ENCODE measurements around the gene PIP5K1B.

The PIP5K1B gene

DNA sequence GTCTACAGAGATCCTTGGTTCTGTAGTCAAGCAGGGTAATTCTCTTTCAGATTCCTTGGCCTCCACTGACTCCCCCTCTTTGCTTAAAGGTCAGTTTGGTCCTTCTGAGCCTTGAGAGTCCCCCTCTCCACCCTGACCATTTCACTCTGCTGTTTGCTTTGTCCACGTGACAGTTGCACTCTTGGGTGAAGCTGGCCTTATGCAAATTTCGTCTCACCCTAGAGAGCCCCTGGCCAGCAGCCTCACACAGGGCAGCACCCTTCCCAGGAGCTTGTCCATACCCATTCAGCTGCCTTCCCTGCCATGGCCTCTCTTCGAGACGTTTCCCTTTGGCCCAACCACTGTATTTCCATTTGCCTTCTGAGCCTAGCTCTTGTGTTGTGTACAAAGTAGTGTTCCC is 245.1 kb downstream of the PIP5K1B start:
- H3K9ac ChIP-seq (ENCODE audit: low read depth, low read length) = no peak overlapping the region
- H3K27me3 ChIP-seq (ENCODE audit: insufficient read depth, low read length, poor library complexity) = no peaks in the 10 kb centered on the region
- no peak overlapping the region for H3K27ac ChIP-seq (ENCODE audit: low read length)
- H3K4me1 ChIP-seq (ENCODE audit: insufficient read depth, low read length) = no peaks in the 10 kb centered on the region
- H4K20me1 ChIP-seq (ENCODE audit: insufficient read depth, low read length) = no peaks in the 10 kb centered on the region
- H3K9me3 ChIP-seq (ENCODE audit: insufficient read depth, low read length, severe bottlenecking) = no peaks in the 10 kb centered on the region
- no peak for TF ChIP-seq EZH2 (IDR thresholded peaks at IDR 0.05; ENCODE audit: borderline replicate concordance, low read depth, low read length, severe bottlenecking)
- TF ChIP-seq, protein P1, sequence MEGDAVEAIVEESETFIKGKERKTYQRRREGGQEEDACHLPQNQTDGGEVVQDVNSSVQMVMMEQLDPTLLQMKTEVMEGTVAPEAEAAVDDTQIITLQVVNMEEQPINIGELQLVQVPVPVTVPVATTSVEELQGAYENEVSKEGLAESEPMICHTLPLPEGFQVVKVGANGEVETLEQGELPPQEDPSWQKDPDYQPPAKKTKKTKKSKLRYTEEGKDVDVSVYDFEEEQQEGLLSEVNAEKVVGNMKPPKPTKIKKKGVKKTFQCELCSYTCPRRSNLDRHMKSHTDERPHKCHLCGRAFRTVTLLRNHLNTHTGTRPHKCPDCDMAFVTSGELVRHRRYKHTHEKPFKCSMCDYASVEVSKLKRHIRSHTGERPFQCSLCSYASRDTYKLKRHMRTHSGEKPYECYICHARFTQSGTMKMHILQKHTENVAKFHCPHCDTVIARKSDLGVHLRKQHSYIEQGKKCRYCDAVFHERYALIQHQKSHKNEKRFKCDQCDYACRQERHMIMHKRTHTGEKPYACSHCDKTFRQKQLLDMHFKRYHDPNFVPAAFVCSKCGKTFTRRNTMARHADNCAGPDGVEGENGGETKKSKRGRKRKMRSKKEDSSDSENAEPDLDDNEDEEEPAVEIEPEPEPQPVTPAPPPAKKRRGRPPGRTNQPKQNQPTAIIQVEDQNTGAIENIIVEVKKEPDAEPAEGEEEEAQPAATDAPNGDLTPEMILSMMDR (IDR thresholded peaks at IDR 0.05; ENCODE audit: borderline replicate concordance, extremely low read depth, low read length, poor library complexity, severe bottlenecking) = no peak
- H2AFZ ChIP-seq (ENCODE audit: low read depth, low read length) = no peak overlapping the region
- no peaks in the 10 kb centered on the region for H3K79me2 ChIP-seq (ENCODE audit: insufficient read depth, low read length)
- no peaks in the 10 kb centered on the region for H3K36me3 ChIP-seq (ENCODE audit: insufficient read depth, low read length)
- DNase-seq (no peak), ATAC-seq (ENCODE audit: insufficient read depth, low read depth) (no peak)
- H3K4me3 ChIP-seq (ENCODE audit: low read depth in 1 of 2, low read length in 2 of 2) = no peak overlapping the region
- no peak overlapping the region for H3K4me2 ChIP-seq (ENCODE audit: insufficient read depth, low read length)

DNA sequence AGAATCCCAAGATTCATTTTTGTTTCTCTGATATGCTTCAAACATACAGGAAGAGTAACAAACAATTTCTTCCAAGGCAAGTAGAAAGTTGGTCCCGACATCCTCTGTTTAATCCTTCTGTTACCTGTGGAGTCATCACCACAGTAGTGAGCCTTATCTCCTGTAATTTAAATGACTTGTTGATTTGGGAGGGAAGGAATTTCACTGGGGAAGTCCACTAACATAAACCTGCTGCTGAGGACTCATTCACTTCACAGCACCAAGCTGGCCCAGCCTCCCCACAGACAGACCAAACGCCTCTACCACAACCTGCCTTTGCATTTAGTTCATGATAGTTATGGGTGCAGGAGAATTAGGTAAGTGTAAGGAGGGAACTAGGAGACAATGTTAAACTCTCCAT is 245.6 kb downstream of the PIP5K1B start:
- H4K20me1 ChIP-seq (ENCODE audit: insufficient read depth, low read length) = no peaks in the 10 kb centered on the region
- no peaks in the 10 kb centered on the region for H3K36me3 ChIP-seq (ENCODE audit: insufficient read depth, low read length)
- H3K4me1 ChIP-seq (ENCODE audit: insufficient read depth, low read length) = no peaks in the 10 kb centered on the region
- no peak overlapping the region for H3K4me2 ChIP-seq (ENCODE audit: insufficient read depth, low read length)
- H3K9ac ChIP-seq (ENCODE audit: low read depth, low read length) = no peak overlapping the region
- TF ChIP-seq EZH2 (IDR thresholded peaks at IDR 0.05; ENCODE audit: borderline replicate concordance, low read depth, low read length, severe bottlenecking) = no peak
- TF ChIP-seq, protein P1 (IDR thresholded peaks at IDR 0.05; ENCODE audit: borderline replicate concordance, extremely low read depth, low read length, poor library complexity, severe bottlenecking) = no peak
- no peaks in the 10 kb centered on the region for H3K9me3 ChIP-seq (ENCODE audit: insufficient read depth, low read length, severe bottlenecking)
- DNase-seq = no peak
- H2AFZ ChIP-seq (ENCODE audit: low read depth, low read length) = no peak overlapping the region
- no peak overlapping the region for H3K27ac ChIP-seq (ENCODE audit: low read length)
- no peaks in the 10 kb centered on the region for H3K27me3 ChIP-seq (ENCODE audit: insufficient read depth, low read length, poor library complexity)
- ATAC-seq (ENCODE audit: insufficient read depth, low read depth) = no peak
- no peaks in the 10 kb centered on the region for H3K79me2 ChIP-seq (ENCODE audit: insufficient read depth, low read length)
- no peak overlapping the region for H3K4me3 ChIP-seq (ENCODE audit: low read depth in 1 of 2, low read length in 2 of 2)

DNA sequence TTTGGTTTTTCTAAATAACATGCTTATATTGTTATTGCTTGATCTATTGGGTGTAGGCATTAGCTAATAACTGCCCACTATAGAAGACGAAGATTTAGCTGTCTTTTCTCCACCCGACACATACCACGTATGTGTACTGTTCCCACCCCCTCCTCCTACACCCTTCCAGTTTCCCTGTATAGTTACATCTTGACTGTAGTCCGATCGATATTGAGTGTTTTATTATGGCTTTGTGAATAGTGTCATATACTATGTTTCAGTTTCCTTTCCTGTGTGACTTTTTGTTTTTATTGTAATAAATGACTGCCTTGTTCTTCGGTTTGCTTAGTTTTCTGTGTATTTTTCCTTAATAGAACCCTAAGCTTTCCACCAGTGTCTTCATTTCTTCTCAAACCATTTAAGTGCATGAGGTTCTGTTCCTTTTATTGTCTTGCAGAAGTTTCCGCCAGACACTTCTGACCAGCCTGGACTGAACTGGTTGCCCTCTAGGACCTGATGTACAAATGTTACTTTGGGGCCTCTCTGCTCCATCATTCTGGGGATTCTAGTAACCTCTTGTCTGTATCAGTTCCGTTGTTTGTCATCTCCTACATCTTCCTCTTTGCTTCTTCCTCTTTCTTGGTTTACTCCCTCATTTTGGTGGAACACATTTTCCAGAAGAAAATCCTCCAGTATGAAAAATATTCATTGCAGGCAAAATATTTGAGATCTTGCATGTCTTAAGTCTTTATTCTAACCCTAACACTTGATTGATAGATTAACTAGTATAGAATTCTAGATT is 247.0 kb downstream of the PIP5K1B start:
- no peak overlapping the region for H2AFZ ChIP-seq (ENCODE audit: low read depth, low read length)
- ATAC-seq (ENCODE audit: insufficient read depth, low read depth) = no peak
- H3K4me1 ChIP-seq (ENCODE audit: insufficient read depth, low read length) = no peaks in the 10 kb centered on the region
- no peaks in the 10 kb centered on the region for H4K20me1 ChIP-seq (ENCODE audit: insufficient read depth, low read length)
- DNase-seq = no peak
- no peak for TF ChIP-seq EZH2 (IDR thresholded peaks at IDR 0.05; ENCODE audit: borderline replicate concordance, low read depth, low read length, severe bottlenecking)
- TF ChIP-seq, protein P1 (IDR thresholded peaks at IDR 0.05; ENCODE audit: borderline replicate concordance, extremely low read depth, low read length, poor library complexity, severe bottlenecking) = no peak
- no peaks in the 10 kb centered on the region for H3K79me2 ChIP-seq (ENCODE audit: insufficient read depth, low read length)
- H3K4me3 ChIP-seq (ENCODE audit: low read depth in 1 of 2, low read length in 2 of 2) = no peak overlapping the region
- no peaks in the 10 kb centered on the region for H3K9me3 ChIP-seq (ENCODE audit: insufficient read depth, low read length, severe bottlenecking)
- no peaks in the 10 kb centered on the region for H3K27me3 ChIP-seq (ENCODE audit: insufficient read depth, low read length, poor library complexity)
- H3K36me3 ChIP-seq (ENCODE audit: insufficient read depth, low read length) = no peaks in the 10 kb centered on the region
- H3K9ac ChIP-seq (ENCODE audit: low read depth, low read length) = no peak overlapping the region
- H3K4me2 ChIP-seq (ENCODE audit: insufficient read depth, low read length) = no peak overlapping the region
- H3K27ac ChIP-seq (ENCODE audit: low read length) = no peak overlapping the region
